Activated T-cell treated with anti-CD3 and anti-CD28 coated beads for 4 hours (primary cell): ENCODE results near the gene SPTAN1.
"Not testable (repeated sequence)": the region's sequence is repeated elsewhere in the genome, so short reads cannot be mapped to it uniquely, and the experiment has no call there.

Source experiments
- DNase-seq: peaks from one replicate; pipeline ENCODE4 v3.0.0-alpha.2; 2020

The SPTAN1 gene

DNA sequence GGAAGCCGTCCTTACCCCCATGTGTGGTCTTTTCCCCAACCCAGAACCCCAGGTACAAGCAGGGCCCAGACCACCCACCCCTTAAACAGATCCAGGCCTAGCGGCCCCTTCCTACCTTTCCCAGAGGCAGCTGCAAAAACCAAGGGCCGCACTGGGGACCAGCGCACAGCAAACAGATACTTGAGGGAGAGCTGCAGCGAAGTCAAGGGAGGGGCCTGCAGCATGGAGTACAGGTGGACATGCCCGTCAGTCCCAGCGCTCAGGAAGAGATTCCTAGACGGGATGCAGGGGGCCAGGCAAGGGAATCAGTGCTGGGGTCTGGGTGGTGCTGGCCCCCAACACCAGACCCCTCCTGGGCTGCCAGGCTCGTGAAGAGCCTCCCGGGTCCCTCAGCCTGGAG is 81.7 kb downstream of the SPTAN1 start:
- DNase-seq: no peak

DNA sequence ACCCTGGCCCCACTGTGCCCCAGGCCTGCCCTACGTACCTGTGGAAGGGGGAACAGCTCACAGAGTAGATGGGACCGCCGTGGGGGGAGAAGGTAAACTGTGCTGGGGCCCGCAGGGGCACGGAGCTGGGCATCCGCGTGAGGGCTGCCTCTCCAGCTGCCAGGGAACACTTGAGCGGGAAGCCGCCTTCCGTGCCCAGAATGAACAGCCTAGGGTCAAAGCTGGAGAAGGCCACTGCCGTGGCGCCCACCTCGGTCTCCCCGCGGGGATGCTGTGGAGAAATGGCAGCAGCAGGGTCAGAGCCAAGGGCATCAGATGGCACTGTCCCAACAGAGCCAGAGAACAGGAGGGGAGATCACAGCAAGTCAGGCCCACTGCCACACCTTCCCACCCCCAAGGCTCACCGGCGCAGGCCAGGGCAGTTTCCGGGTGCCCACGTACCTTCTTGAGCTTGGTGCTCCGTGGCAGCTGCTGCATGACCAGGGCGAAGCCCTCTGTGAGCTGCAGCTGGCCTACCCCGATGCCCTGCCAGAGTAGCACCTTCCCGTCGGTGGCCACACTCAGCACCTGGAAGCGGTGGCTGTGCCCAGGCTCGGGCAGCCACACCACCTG is 82.4 kb downstream of the SPTAN1 start:
- no peak for DNase-seq

DNA sequence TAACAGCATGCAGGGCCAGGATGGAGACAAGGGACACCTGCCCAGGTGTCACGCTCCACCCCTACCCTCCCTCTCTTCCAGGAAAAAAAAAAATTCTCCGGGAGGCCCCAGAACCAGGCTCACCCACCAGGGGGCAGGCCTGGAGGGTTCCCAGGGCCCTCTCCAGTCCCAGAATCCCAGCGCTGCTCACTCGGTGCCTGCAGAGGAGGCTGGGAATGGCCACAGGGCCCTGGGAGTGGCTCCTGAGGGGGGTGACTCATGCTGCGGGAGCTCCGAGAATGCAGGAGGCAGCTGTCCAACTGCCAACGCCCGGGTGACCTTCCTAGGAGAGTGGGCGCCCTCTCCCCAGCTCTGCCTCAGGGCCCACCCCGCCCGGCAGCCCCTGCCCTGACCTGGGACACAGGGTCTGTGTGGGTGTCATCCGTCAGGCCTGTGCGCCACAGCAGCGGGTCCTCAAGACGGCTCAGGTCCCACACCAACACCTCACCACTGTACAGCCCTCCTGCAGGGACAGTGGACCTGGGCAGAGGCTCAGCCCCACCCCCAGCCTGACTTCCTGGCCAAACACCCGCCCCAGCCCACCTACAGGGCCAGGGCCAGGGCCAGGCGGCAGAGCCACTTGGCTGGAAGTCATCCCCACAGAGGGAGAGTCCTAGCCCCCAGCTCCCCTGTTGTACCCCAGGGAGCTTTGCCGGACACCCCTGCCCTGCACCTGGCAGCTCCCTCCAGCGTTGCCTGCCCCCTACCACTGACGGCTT is 83.1 kb downstream of the SPTAN1 start:
- no peak for DNase-seq

DNA sequence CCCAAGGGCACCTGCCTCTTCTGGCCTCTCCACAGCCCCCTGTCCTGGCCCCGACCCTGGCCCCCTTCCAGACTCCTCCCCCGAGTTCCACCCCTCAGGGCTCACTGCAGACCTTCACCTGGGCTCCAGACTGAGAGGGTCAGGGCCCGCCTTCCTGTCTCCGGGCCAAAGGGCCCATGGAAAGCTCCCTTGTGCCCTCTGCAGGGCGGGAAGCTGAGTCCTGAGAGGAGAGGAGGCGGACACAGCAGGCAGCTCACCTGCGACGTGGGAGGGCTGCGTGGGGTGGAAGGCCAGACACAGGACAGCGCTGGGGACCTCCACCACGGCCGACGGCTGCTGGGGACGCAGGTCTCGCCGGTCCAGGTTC is 83.6 kb downstream of the SPTAN1 start:
- DNase-seq: no peak

DNA sequence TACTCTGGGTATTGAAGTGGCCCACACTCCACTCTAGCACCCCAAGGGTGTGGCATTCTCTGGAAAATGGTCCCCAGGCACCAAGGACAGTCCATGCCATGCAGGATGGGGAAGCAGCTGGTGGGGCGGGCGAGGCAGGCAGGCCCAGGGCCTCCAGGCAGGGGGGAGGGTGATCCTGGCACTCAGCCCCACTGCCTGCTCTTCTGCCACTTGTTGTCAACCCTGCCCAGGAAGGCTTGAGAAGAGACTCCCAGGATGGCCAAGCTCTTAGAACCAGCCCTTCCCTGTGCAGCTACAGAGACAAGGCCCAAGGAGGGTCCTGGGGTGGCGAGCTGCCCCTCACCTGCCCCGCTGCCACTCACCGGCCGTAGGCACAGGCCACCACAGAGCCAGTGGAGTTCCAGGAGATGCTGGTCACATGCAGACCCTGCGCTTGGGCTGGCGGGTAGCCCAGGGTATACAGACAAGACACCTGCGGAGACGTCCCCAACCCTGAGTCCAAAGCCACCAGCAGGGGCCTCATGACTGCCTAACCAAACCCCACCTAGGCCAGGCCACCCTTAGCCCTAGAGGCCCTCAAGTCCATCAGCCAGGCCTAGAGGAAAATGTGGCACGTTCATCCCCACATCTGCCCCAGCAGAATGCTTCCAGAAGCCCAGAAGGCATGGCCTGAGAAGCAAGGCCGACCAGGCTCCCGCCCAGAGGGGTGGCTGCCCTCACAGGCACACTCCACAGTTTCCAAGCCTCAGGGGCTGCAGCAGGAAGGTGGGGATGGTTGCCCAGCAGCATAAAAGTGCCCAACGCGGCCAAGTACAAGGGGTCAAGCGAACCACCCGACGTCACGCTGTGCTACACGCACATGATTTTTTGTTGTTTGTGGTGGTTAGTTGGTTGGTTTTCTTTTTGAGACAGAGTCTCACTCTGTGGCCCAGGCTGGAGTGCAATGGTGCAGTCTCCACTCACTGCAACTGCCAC is 84.5 kb downstream of the SPTAN1 start:
- no peak for DNase-seq

DNA sequence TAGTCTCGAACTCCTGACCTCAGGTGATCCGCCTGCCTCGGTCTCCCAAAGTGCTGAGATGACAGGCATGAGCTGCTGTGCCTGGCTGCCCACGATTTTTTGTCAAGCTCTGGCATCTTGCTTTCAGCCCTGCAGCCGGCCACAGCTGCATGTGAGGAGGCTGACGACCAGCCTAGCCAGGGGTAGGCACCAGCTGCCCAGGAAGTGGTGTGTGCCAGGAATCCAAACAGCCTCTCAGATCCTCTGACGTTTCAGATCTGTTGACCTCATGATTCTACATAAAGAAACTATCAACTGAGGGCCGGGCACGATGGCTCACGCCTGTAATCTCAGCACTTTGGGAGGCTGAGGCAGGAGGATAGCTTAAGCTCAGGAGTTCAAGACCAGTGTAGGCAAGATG is 85.3 kb downstream of the SPTAN1 start:
- no peak for DNase-seq

DNA sequence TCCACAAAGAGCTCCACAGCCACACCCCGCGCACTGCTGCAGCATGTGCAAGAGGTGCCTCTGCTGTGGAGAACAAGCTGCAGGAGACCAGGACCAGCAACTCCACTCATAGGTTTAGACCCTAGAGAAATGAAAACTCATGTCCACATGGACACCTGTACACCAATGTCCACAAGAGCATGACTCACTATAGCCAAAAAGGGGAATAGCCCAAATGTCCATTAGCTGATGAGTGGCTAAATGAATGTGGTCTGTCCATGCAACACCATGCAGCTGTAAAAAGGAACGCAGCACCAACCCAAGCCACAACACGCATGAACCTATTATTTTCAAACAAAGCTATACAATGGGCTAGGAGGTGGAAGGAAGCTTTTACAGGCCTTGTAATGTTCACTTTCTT is 86.2 kb downstream of the SPTAN1 start:
- DNase-seq: no peak

DNA sequence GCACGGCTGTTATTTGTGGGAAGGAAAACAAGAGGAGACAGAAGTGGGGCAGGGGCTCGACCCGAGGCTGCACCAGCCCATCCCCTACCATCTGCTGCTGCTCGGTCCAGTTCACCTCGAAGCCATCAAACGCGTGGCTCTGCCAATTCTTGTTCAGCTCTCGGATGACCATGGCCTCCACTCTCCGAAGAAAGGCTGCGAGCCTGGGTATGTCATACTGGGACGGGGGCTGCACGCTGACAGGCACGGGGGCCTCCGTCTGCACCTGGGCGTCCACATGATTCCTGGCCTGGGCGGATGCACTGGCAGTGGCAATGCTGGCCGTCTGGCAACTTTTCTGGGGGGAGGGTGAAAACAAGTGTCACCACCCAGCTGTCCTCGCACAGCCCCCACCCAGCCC is 88.2 kb downstream of the SPTAN1 start:
- no peak for DNase-seq

DNA sequence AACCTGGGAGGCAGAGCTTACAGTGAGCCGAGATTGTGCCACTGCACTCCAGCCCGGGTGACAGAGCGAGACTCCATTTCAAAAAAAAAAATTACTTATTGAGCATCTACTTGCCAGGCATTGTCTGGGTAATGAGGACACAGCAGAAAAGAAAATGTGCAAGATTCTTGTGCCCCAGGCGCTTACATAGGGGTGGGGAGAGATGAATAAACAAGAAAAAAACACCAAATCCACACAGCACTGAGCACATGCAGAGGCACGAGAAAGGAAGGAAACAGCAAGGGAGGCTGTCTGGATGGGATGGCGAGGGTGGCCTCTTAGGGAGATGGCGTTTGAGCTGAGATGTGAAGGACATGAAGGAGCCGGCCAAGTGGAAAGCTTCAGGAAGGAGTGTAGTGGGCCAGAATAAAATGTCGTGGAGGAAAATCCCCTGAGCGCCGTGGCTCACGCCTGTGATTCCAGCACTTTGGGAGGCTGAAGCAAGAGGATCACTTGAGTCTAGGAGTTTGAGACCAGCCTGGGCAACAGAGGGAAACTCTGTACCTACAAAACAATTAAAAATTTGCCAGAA is 90.4 kb downstream of the SPTAN1 start:
- no peak for DNase-seq

DNA sequence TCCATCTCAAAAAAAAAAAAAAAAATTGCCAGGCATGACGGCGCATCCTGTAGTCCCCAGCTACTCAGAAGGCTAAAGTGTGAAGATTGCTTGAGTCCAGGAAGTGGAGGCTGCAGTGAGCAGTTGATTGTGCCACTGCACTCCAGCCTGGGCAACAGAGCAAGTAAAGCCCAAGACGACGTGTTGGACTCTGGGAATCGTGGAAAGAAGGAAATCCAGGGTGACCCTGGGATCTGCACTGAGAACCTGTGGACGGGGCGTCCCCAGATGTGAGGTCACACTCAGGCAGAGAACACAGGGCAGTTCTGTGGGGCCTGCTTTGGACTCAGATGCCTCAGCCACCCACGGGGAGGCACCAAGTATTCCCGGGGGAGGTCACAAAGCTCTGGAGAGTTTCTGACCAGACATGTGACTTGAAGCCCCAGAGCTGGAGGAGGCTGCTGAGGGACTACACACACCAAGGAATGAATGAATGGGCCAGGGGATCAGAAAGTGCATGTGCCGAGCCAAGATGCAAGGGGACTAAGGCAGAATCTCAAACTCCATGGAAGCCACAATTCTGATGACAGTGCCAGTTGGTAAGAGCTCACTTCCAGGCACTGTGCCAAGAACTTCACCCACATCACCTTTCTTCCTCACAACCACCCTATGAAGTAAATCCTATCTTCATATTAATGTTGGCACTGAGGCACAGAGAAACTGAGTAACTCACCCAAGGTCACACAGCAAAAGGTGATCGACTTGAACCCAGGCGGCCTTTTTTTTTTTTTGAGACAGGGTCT is 91.3 kb downstream of the SPTAN1 start:
- DNase-seq: no peak

DNA sequence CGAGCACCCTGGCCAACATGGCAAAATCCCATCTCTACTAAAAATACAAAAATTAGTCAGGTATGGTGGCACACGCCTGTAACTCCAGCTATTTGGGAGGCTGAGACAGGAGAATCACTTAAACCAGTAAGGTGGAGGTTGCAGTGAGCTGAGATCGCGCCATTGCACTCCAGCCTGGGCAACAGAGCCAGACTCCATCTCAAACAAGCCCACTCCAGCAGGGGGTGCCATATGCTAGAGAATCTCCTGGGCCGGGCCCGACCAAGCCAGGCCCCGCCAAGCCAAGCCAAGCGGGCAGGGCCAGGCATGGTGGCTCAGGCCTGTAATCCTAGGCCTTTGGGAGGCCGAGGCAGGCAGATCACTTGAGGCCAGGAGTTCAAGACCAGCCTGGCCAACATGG is 95.8 kb downstream of the SPTAN1 start:
- peak; percentile 62 for DNase-seq

DNA sequence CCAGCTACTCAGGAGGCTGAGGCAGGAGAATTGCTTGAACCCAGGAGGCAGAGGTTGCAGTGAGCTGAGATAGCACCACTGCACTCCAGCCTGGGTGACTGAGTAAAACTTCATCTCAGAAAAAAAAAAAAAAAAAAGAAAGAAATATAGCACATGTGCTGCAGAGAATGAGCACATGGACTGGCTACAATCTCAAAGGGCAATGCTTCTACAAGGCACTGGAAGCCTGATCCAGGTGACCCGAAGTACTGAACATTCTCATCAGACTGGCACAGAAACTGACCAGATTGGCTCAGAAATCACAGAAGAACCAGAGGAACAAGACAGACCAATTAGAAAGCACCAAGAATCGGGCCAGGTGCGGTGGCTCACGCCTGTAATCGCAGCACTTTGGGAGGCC is 99.4 kb downstream of the SPTAN1 start:
- no peak for DNase-seq

DNA sequence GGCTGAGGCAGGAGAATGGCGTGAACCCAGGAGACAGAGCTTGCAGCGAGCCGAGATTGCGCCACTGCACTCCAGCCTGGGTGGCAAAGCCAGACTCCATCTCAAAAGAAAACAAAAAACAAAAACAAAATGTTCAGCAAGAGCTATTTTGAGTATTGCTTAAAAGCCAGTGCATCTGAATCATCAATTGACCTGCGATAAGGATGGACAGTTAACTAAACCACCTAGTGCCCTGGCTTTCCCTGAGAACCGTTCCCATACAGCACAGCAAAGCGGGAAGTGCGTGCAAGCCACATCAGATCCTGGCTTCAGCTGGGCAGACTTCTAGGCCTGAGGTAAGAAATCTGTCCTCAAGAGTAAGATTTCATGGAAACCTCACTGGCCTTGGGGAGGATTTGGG is 101.5 kb downstream of the SPTAN1 start:
- DNase-seq: no peak

DNA sequence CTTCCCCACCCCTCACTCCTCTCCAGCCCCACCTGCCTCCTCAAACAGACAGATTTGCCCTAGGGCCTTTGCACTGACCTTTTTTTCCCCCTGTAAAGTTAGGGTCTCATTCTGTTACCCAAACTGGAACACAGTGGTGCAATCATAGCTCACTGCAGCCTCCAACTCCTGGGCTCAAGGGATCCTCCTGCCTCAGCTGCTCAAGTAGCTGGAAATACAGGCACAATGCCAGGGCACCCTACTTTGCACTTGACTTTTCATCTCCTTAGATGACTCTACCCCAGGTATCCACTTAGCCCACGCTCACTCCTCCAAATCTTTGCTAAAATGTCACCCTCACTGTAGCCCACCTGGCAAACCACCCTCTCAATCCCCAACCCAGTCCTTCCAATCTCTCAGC is 102.1 kb downstream of the SPTAN1 start:
- no peak for DNase-seq

DNA sequence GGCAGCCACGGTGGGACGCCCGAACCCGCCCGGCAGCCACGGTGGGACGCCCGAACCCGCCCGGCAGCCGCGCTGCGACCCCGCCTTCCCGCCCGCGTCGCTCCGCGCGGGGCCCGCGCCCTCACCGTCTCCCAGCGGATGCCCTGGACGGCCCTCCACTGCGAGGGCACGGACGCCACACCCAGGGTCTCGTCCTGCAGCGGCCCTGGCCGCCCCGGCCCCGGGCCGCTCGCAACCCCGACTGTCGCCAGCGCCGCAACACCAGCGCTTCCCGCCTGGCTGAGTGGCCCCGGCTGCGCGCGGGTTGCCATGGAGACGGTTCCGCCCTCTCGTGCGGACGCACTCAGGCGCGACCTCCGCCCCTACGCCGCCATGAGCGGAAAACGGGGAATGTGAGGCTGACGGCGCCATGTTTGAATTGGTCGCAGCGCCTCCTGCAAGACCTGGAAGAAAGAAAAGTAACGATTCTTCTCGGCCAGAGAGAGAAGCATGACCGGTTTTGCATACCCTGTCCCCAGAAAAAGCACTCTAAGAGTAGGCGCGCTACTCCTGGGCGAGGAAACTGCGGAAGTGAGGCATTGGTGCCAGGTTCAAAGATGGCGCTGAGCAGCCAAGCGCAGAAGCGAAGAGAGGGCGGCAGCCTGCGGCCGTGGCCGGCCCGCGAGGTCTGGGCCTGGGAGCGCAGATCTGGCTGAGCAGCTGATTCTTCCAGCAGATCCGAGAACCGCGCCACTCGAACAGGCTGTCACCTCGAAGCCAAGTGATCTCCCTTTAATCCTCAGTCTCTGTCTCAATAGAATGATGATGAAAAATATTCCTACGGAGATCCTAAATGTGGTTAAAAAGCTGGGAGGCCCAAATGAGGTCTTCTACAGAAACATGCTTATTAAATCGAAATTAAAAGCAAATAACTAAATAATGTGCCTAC is 104.3 kb downstream of the SPTAN1 start, which contains the start of gene DYNC2I2:
DYNC2I2 (minus strand) TSS at position 432 of the 928 bp plus-strand sequence; CDS start at position 311, 121 bp downstream.
- DNase-seq: peak; percentile 95

DNA sequence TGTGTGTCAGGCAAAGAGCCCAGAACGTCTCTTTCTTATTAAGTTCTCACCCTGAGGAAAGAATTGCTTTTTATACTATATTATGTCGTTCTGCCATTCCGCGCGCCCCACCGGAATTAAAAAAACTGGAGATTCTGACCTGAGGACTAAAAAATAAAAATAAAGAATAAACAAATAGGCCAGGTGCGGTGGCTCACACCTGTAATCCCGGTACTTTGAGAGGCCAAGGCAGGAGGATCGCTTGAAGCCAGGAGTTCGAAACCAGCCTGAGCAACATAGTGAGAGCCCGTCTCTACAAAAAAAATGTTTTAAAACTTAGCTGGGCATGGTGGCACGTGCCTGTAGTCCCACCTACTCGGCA is 104.9 kb downstream of the SPTAN1 start:
- DNase-seq: no peak

DNA sequence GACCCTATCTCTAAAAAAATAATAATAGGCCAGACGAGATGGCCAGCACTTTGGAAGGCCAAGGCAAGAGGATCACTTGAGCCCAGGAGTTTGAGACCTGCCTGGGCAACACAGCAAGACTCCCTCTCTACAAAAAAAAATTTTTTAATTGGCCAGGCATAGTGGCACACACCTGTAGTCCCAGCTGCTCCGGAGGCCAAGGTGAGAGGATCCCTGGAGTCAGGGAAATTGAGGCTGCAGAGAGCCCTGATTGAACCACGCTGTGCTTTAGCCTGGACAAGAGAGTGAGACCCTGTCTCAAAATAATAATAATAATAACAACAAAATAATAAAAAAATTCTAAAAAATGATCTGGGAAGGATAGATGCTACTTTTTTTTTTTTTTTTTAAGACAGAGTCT is 105.4 kb downstream of the SPTAN1 start:
- no peak for DNase-seq

DNA sequence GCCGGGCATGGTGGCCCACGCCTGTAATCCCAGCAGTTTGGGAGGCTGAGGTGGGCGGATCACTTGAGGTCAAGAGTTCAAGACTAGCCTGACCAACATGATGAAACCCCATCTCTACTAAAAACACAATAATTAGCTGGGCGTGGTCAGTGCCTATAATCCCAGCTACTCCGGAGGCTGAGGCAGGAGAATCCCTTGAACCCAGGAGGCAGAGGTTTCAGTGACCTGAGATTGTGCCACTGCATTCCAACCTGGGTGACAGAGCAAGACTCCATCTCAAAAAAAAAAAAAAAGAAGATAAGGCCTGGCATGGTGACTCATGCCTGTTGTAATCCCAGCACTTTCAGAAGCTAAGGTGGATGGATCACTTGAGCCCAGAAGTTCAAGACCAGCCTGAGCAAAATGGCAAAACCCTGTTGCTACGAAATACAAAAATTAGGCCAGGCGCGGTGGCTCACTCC is 114.1 kb downstream of the SPTAN1 start:
- not testable (repeated sequence) for DNase-seq

DNA sequence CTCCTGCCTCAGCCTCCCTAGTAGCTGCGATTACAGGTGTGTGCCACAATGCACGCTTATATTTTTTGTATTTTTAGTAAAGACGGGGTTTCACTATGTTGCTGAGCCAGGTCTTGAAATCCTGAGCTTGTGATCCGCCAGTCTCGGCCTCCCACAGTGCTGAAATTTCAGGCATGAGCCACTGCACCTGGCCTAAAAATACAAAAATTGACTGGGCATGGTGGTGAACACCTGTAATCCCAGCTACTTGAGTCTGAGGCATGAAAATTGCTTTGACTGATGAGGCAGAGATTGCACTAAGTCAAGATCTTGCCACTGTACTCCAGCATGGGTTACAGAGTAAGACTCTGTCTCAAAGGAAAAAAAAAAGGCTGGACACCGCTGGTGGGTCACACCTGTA is 117.4 kb downstream of the SPTAN1 start:
- no peak for DNase-seq

DNA sequence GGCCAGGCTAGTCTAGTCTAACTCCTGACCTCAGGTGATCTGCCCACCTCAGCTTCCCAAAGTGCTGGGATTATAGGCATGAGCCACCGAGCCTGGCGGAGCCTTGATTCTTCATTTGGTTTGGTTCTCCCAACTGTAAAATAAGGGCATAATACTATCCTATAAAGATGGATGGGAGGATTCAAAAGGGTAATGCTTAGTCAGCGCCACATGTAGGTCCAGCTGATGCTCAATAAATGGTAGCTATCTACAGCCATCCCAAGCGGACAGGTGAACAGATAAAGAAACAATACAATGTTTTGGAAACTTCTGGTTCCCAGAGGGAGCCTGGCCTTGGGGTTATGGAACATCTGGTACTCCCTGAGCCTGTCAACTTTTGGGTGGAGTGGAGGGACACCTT is 123.0 kb downstream of the SPTAN1 start:
- no peak for DNase-seq

DNA sequence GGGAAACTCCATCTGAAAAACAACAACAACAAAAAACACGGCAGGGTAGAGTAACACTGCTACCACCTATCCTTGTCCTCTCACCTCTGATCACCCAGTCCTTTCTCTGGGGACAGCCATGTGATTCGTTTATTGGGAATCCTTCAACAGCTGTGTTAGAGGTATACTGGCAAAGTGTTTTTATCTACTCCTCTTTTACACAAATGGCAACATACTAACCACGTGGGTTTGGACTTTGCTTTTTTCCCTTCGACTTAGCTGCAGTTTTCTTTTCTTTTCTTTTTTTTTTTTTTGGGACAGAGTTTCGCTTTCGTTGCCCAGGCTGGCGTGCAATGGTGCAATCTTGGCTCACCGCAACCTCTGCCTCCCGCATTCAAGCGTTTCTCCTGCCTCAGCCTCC is 125.4 kb downstream of the SPTAN1 start:
- no peak for DNase-seq
